ENCODE data around the gene NUDT17. TPM values are rescaled to one million over a fixed set of nuclear protein-coding genes. Genes with fewer than 3 reads are reported as not detected.

NUDT17 gene
- total RNA-seq, 1 donor from 2014 or later = 4.7 TPM

GRCh38 chr1:145878724-145879123, 33.3 kb downstream of the NUDT17 start:
- no peak for DNase-seq (ENCODE audit: low spot score in 2 of 2, unreplicated experiment in 2 of 2)
- Mint-ChIP-seq H3K4me1 (peaks cover 13% of the 10 kb centered on the region), H3K27me3 (ENCODE audit: low read depth) (peaks cover 28% of the 10 kb centered on the region), H3K9me3 (no peaks in the 10 kb centered on the region), H3K4me3 (no peak overlapping the region), H3K36me3 (no peaks in the 10 kb centered on the region), H3K27ac (no peak overlapping the region)
- TF ChIP-seq, protein P1, sequence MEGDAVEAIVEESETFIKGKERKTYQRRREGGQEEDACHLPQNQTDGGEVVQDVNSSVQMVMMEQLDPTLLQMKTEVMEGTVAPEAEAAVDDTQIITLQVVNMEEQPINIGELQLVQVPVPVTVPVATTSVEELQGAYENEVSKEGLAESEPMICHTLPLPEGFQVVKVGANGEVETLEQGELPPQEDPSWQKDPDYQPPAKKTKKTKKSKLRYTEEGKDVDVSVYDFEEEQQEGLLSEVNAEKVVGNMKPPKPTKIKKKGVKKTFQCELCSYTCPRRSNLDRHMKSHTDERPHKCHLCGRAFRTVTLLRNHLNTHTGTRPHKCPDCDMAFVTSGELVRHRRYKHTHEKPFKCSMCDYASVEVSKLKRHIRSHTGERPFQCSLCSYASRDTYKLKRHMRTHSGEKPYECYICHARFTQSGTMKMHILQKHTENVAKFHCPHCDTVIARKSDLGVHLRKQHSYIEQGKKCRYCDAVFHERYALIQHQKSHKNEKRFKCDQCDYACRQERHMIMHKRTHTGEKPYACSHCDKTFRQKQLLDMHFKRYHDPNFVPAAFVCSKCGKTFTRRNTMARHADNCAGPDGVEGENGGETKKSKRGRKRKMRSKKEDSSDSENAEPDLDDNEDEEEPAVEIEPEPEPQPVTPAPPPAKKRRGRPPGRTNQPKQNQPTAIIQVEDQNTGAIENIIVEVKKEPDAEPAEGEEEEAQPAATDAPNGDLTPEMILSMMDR (IDR thresholded peaks at IDR 0.05; ENCODE audit: unreplicated experiment) = no peak

DNA sequence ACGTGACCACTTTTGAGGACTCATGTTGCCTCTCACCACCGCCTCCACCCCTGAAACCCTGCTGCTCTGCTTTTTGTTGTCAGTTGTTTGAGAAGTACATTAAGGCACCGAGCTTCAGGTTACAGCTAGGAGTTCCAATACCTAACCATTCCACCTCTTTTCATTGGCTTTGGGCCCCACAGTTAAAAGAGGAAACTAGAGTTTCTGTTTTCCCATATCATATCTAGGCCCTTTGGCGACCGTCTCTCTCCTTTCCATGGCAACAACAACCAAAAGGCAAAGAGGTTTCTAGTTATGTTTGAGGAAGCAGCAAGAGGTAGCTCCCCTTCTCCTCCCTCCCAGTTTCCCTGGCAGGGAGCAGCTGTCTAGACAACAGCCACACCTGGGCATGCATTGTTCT, 34.3 kb downstream of the NUDT17 start:
- Mint-ChIP-seq H3K27me3 (ENCODE audit: low read depth) (peaks cover 36% of the 10 kb centered on the region), H3K36me3 (no peaks in the 10 kb centered on the region), H3K27ac (peak overlapping the region; percentile 37), H3K4me3 (no peak overlapping the region), H3K4me1 (peaks cover 14% of the 10 kb centered on the region), H3K9me3 (no peaks in the 10 kb centered on the region)
- no peak for DNase-seq (ENCODE audit: low spot score in 2 of 2, unreplicated experiment in 2 of 2)
- TF ChIP-seq, protein P1 (IDR thresholded peaks at IDR 0.05; ENCODE audit: unreplicated experiment) = no peak

- Mint-ChIP-seq H3K4me3 (peak overlapping the region; percentile 80), H3K4me1 (peaks cover 15% of the 10 kb centered on the region), H3K27ac (no peak overlapping the region), H3K27me3 (ENCODE audit: low read depth) (peaks cover 36% of the 10 kb centered on the region), H3K36me3 (no peaks in the 10 kb centered on the region), H3K9me3 (no peaks in the 10 kb centered on the region)
- no peak for DNase-seq (ENCODE audit: low spot score in 2 of 2, unreplicated experiment in 2 of 2)
- TF ChIP-seq, protein P1 (IDR thresholded peaks at IDR 0.05; ENCODE audit: unreplicated experiment) = no peak
Measured at GRCh38 chr1:145884675-145885074, 39.2 kb downstream of the NUDT17 start.

GRCh38 chr1:145885738-145886287, 40.4 kb downstream of the NUDT17 start, which contains the start of gene ANKRD35:
ANKRD35 (minus strand) TSS chr1:145885866; CDS start chr1:145885758, 108 bp downstream.
- Mint-ChIP-seq H3K4me3 (peak within 1 kb of the TSS; percentile 80), H3K27ac (no peak within 1 kb of the TSS), H3K27me3 (ENCODE audit: low read depth) (peaks cover 36% of the 10 kb centered on the region), H3K36me3 (no peaks in the 10 kb centered on the region), H3K9me3 (no peaks in the 10 kb centered on the region), H3K4me1 (peaks cover 9% of the 10 kb centered on the region)
- TF ChIP-seq, protein P1 (IDR thresholded peaks at IDR 0.05; ENCODE audit: unreplicated experiment) = no peak
- peak; percentile 50 to 79 for DNase-seq (ENCODE audit: low spot score in 2 of 2, unreplicated experiment in 2 of 2)

DNA sequence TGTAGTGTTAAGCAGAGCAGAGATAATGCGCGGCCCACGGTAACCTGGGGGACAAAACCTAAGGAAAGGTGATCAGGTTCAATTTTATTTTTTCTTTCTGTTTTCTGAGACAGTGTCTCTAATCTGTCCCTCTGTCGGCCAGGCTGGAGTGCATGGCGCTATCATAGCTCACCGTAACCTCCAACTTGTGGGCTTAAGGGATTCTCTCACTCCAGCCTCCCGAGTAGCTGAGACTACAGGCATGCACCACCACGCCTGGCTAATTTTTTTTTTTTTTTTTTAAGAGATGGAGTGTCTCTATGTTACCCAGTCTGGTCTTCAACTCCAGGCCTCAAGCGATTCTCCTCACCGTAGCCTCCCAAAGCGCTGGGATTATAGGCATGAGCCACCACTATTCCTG, 41.0 kb downstream of the NUDT17 start:
- Mint-ChIP-seq H3K27ac (no peak overlapping the region), H3K9me3 (no peaks in the 10 kb centered on the region), H3K4me3 (peak overlapping the region; percentile 80), H3K36me3 (no peaks in the 10 kb centered on the region), H3K4me1 (peaks cover 15% of the 10 kb centered on the region), H3K27me3 (ENCODE audit: low read depth) (peaks cover 34% of the 10 kb centered on the region)
- no peak for DNase-seq (ENCODE audit: low spot score in 2 of 2, unreplicated experiment in 2 of 2)
- TF ChIP-seq, protein P1 (IDR thresholded peaks at IDR 0.05; ENCODE audit: unreplicated experiment) = no peak
